ENCODE data around the gene LMF2.

- TF ChIP-seq POLR2AphosphoS5 (IDR thresholded peaks at IDR 0.05; ENCODE audit: low read depth, low read length) (no peak), CTCF (IDR thresholded peaks at IDR 0.05 in 2 of 3, conservative IDR thresholded peaks at IDR 0.05 in 1 of 3; ENCODE audit: borderline replicate concordance in 1 of 3, insufficient read depth in 1 of 3, low read depth in 2 of 3, low read length in 2 of 3) (no peak), EZH2 (IDR thresholded peaks at IDR 0.05) (no peak), CBX3 (IDR thresholded peaks at IDR 0.05; ENCODE audit: low read depth) (no peak), JUND (IDR thresholded peaks at IDR 0.05) (no peak), SP1 (IDR thresholded peaks at IDR 0.05; ENCODE audit: low read depth) (no peak), REST (IDR thresholded peaks at IDR 0.05; ENCODE audit: low read depth) (no peak), MAX (IDR thresholded peaks at IDR 0.05) (no peak), POLR2A (IDR thresholded peaks at IDR 0.05; ENCODE audit: borderline replicate concordance, extremely low read depth, insufficient read depth, insufficient read length) (no peak), ZFX (IDR thresholded peaks at IDR 0.05) (no peak), EZH2phosphoT487 (IDR thresholded peaks at IDR 0.05; ENCODE audit: borderline replicate concordance) (no peak), ZNF274 (IDR thresholded peaks at IDR 0.05; ENCODE audit: low read depth, low read length) (no peak)
- TF ChIP-seq, protein P1, sequence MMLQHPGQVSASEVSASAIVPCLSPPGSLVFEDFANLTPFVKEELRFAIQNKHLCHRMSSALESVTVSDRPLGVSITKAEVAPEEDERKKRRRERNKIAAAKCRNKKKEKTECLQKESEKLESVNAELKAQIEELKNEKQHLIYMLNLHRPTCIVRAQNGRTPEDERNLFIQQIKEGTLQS (IDR thresholded peaks at IDR 0.05) = no peak
Observed at GRCh38 chr22:50556703-50557102, 49.2 kb upstream of the LMF2 start.
